Measurements from ENCODE around the gene SLC6A13.

DNA sequence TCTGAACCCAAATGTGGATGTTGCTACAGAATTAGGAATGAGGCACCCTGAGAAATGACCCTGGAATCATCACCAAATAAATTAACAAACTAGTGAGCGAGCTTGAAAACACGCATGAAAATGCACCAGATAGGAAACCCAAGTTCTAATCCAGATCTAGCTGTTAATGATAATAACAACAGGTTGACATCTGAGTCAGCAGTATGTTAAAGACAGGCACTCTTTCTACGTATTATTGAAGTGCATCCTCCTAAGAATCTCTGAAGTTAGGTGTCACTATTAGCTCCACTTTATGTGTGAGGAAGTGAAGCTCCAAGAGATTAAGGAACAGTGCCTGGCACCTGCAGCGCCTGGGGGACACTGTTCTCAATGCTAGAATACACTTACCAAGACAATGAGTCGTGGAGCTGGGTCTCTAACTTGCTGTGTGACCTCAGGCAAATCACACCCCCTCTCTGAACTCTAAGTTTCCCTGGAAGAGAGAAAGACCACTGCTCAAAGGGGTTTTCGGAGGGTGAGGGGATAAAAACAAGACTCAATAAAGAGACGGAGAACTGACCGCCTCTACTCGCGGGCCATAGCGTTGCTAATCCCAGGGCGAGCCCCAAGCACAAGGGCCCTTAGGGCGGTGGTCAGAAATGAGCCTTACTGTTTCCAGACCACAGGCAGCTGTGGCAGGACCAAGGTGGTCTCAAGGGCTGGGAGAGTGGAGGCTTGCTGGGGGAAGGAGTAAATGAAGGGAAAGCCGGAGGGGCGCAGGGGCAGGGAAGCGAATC lies 50.8 kb downstream of the SLC6A13 start:
- no peak for TF ChIP-seq CTCF (IDR thresholded peaks at IDR 0.05)
- TF ChIP-seq HMGXB4 (CRISPR knock-in tag; IDR thresholded peaks at IDR 0.05): no peak
- TF ChIP-seq HMGA2 (CRISPR knock-in tag; IDR thresholded peaks at IDR 0.05): no peak
- no peak for TF ChIP-seq ETV6 (CRISPR knock-in tag; IDR thresholded peaks at IDR 0.05)
- no peak for TF ChIP-seq ESRRA (CRISPR knock-in tag; IDR thresholded peaks at IDR 0.05; ENCODE audit: borderline replicate concordance)
- TF ChIP-seq MYBL2 (CRISPR knock-in tag; IDR thresholded peaks at IDR 0.05): no peak
- TF ChIP-seq, protein P1, sequence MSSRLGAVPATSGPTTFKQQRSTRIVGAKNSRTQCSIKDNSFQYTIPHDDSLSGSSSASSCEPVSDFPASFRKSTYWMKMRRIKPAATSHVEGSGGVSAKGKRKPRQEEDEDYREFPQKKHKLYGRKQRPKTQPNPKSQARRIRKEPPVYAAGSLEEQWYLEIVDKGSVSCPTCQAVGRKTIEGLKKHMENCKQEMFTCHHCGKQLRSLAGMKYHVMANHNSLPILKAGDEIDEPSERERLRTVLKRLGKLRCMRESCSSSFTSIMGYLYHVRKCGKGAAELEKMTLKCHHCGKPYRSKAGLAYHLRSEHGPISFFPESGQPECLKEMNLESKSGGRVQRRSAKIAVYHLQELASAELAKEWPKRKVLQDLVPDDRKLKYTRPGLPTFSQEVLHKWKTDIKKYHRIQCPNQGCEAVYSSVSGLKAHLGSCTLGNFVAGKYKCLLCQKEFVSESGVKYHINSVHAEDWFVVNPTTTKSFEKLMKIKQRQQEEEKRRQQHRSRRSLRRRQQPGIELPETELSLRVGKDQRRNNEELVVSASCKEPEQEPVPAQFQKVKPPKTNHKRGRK (CRISPR knock-in tag; IDR thresholded peaks at IDR 0.05; ENCODE audit: borderline replicate concordance): no peak
- TF ChIP-seq ZNF396 (CRISPR knock-in tag; IDR thresholded peaks at IDR 0.05; ENCODE audit: borderline replicate concordance): no peak
- TF ChIP-seq ZNF232 (CRISPR knock-in tag; IDR thresholded peaks at IDR 0.05): no peak
- TF ChIP-seq ATF2 (CRISPR knock-in tag; IDR thresholded peaks at IDR 0.05; ENCODE audit: borderline replicate concordance, low read depth): no peak
- no peak for TF ChIP-seq ZNF138 (CRISPR knock-in tag; conservative IDR thresholded peaks at IDR 0.05)
- no peak for TF ChIP-seq TP53 (CRISPR knock-in tag; IDR thresholded peaks at IDR 0.05)
- no peak for TF ChIP-seq NR3C1 (CRISPR knock-in tag; conservative IDR thresholded peaks at IDR 0.05; ENCODE audit: low read depth)
- TF ChIP-seq, protein P2, sequence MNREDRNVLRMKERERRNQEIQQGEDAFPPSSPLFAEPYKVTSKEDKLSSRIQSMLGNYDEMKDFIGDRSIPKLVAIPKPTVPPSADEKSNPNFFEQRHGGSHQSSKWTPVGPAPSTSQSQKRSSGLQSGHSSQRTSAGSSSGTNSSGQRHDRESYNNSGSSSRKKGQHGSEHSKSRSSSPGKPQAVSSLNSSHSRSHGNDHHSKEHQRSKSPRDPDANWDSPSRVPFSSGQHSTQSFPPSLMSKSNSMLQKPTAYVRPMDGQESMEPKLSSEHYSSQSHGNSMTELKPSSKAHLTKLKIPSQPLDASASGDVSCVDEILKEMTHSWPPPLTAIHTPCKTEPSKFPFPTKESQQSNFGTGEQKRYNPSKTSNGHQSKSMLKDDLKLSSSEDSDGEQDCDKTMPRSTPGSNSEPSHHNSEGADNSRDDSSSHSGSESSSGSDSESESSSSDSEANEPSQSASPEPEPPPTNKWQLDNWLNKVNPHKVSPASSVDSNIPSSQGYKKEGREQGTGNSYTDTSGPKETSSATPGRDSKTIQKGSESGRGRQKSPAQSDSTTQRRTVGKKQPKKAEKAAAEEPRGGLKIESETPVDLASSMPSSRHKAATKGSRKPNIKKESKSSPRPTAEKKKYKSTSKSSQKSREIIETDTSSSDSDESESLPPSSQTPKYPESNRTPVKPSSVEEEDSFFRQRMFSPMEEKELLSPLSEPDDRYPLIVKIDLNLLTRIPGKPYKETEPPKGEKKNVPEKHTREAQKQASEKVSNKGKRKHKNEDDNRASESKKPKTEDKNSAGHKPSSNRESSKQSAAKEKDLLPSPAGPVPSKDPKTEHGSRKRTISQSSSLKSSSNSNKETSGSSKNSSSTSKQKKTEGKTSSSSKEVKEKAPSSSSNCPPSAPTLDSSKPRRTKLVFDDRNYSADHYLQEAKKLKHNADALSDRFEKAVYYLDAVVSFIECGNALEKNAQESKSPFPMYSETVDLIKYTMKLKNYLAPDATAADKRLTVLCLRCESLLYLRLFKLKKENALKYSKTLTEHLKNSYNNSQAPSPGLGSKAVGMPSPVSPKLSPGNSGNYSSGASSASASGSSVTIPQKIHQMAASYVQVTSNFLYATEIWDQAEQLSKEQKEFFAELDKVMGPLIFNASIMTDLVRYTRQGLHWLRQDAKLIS (CRISPR knock-in tag; IDR thresholded peaks at IDR 0.05; ENCODE audit: borderline replicate concordance): no peak

All from WTC11 (cell line).